Activated CD4-positive, CD25-positive, alpha-beta regulatory T cell treated with anti-CD3 and anti-CD28 coated beads, Interleukin-2, amount 50 U/mL, for 16 hours (primary cell): ENCODE data around the gene SLC27A5.

ENCODE experiments used
- DNase-seq: peaks from one replicate; pipeline ENCODE4 v3.0.0-alpha.2; 2020; ENCODE audit warnings: low read depth, low spot score

Gene SLC27A5

GRCh38 chr19:58511353-58512208 is at the start of gene SLC27A5:
TSS of gene SLC27A5 (minus strand) at chr19:58511992. CDS start at chr19:58511955, 37 bp downstream.
- DNase-seq: no peak

DNA sequence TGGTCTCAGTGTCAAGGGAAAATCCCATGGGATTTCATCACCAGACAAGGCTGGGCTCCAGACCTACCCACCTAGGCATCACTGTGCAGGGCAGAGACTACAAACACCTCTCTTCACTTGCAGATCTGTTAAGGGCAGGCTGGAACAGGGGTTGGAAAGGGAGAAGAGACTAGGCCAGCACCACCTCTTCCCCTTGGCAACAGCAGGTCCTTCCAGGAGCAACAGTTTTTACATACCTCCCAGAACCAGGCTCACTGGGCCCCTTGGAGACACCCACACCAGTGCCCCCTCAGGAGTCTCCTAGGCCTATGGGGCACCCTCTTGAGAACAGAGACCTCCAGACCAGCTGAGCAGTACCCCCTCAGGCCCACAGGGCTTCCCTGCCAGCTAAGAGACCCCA is 49.1 kb upstream of the SLC27A5 start:
- DNase-seq: no peak

- no peak for DNase-seq
These were observed 48.5 kb upstream of the SLC27A5 start for GRCh38 chr19:58560007-58560887.

GRCh38 chr19:58559275-58560006 is 47.6 kb upstream of the SLC27A5 start:
- DNase-seq: no peak

GRCh38 chr19:58558623-58559274 is 47.0 kb upstream of the SLC27A5 start:
- DNase-seq: peak; percentile 98

- DNase-seq: no peak
These were observed 46.4 kb upstream of the SLC27A5 start, which contains the start of gene UBE2M for GRCh38 chr19:58558066-58558622. TSS of gene UBE2M (minus strand) at chr19:58558611. CDS start at chr19:58558381, 230 bp downstream.

GRCh38 chr19:58557221-58558065 is 45.7 kb upstream of the SLC27A5 start:
- DNase-seq: no peak

DNA sequence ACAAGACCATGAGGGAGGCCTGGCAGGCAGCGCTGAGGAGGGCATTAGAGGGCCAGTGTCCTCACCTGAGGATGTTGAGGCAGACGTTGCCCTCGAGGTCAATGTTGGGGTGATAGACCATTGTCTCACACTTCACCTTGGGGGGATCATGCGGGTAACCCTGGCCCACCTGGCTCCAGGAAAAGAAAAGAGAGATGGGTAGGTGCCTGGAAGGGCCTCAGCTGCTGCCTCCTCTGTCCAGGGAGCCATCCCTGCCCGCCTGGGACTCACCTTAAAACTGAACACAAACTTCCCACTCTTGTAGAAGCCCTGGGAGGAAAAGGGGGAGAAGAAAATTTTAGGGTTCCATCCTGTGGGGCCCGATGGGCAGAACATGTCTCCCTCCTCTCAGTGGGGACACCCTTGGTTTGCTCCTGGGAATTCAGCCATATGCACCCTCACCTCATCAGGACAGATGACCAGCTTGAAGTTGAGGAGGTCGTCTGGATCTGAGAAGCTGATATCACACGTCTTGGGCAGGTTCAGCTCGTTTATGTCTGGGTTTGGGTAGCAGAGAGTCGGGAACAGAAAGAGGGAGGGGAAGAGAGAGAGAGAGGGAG is 44.9 kb upstream of the SLC27A5 start:
- no peak for DNase-seq

DNA sequence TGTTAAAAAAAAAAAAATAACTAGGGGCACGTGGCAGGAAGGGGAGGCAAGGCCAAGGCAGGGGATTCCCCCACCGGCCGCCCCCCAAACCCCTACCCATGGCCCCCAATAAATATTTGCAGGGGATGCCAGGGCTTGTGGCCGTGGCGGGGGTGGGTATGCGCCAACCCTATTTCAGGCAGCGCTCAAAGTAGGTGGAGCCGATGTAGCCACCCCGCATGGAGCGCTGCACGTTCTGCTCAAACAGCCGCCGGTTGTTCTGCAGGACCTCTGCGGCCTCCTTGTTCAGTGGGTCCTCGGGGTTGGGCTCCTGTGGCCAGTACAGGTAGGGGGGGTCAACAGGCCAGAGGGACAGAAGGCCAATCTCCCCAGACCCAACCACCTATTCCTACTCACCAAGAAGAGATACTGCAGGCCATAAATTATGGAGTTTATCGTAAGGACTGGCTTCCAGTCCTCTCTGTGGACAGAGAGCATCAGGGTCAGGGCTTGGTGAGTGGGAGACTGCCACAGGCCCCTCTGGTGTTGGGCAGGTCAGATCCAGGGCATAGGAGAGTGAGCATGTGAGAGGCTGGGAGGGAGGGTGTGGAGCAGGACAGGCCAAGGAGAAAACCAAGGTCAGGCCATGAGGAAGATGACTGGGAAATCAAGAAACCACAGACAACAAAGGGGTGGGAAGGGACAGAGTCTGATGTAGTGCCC is 44.3 kb upstream of the SLC27A5 start:
- DNase-seq: no peak

DNA sequence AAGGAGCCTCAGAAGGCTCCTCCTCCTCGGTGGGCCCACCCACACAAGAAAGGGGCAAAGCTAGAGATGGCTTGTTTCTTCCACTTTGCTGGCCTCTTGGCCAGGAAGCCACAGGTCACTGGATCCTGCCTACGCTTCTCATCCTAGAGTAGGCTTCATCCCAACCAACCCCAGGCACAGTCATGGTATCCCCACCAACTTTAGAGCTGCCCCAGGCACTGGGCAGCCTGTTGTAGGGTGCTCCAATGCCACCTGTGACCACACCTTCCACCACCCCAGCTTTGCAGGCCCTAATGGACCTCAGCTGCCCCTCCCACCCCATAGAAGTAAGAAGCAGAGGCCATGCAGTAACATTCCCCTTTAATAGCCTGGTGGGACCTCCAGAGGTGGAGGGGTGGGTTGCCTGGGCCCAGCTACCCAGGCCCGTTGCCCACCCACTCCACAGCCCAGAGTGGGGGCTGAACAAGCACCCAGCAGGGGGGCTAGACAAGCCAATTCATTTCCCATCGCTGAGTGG is 43.6 kb upstream of the SLC27A5 start:
- no peak for DNase-seq

DNA sequence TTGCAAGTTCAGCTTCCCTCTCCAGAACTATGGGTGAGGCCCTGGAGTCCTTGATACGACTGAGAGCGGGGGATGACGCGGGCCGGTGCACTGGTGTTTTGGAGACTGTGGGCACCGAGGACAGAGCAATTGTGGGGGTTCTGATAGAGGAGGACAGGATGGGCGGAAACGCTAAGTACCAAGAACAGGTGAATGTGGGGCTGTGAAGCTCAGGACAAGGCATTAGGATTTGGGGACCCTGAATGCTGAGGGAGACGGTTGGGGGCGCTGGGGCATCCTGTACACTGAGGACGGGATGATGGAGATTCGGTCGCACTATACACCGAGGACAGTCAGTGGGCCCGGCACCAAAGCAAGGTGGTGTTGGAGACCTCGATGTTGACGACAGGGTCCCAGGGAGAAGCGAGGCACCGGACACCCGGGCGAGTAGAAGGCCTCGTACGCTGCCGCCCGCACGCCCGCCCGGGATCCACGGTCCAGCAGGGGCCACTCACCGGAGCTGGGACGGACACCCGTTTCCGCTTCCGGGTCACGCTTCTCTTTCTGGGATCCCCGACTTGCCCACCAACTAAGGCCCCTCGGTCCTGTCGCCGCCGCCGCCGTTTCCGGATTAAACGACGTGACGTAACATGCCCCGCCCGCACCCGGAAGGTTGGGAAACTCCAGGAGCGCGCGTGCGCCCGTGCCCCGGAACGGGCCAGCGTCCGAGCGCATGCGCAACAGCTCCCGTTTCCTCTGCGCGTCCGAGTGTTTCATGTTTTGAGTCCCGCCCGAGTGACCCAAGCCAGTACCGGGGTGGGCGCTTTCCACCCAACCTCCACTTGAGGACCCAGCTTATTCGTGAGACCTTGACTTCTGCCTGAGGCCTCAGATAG is 42.9 kb upstream of the SLC27A5 start, which contains the start of gene CHMP2A:
Gene CHMP2A (minus strand): TSS at position 612 of the 875 bp plus-strand sequence. CDS start 893 bp downstream, outside the sequence.
- peak; percentile 96 for DNase-seq

DNA sequence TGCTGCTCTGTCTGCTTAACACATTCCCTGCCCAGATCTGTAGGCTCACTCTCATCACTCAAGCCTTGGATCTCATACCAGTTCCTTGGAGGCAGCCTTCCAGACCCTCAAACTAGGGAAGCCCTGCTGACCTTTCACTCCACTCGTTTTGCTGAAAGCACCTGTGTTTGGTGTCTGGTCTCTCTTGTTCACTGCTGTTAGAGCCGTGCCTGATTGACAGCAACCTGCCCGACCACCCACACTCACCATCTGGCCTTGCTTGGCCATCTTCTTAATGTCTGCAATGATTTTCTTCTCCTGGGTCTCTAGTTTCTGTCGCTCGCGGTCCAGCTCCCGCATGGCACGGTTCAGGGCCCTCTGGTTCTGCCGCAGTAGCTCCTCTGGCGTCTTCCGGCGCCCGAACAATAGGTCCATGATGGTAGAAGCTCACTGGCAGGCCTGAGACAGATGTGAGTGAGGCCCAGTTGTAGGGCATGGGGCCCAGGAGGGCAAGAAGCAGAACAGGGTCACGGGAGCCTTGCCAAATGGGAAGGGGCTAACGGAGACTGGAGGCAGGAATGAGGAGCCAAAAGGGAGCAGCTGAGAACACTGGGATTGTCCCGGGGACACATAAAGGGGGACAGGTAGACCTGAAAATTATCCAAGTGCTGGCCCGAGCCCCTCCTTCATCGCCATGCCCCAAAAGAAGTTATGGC is 42.2 kb upstream of the SLC27A5 start:
- no peak for DNase-seq

- DNase-seq: no peak
These were observed 40.9 kb upstream of the SLC27A5 start for GRCh38 chr19:58552655-58553054.

GRCh38 chr19:58551577-58552471 is 40.0 kb upstream of the SLC27A5 start:
- DNase-seq: no peak

- DNase-seq: no peak
These were observed 39.3 kb upstream of the SLC27A5 start for GRCh38 chr19:58551123-58551497.
